ENCODE measurements around the gene SLC2A9. TPM values are rescaled to one million over a fixed set of nuclear protein-coding genes. Genes with fewer than 3 reads are reported as not detected.

Gene SLC2A9
- total RNA-seq: 10 to 100 TPM in 1 of 2 donors, 1 to 10 TPM in 1; 9.8 to 15.3 TPM

- Histone ChIP-seq H3K27ac (peak within 1 kb of the TSS; percentile 75 to 86), H3K27me3 (replicated peaks; ENCODE audit: insufficient read depth) (no peaks in the 10 kb centered on the region), H3K4me1 (replicated peaks) (peaks cover 7% of the 10 kb centered on the region), H3K9me3 (no peaks in the 10 kb centered on the region), H3K36me3 (no peaks in the 10 kb centered on the region), H3K4me3 (peak within 1 kb of the TSS; percentile 1 to 20)
- DNase-seq (ENCODE audit: low spot score): peak; percentile 78
- TF ChIP-seq POLR2AphosphoS5 (IDR thresholded peaks at IDR 0.05): peak; percentile 81
- TF ChIP-seq POLR2A (IDR thresholded peaks at IDR 0.05): no peak
- 54% methylated on average over 14 of the region's 17 CpGs for WGBS
- intact Hi-C loops (cut with DNase I): loop anchor here (2.0 kb wide), 1 partner anchor 42 kb away; no protein-coding TSS in a partner anchor
Measured at GRCh38 chr4:10020871-10021652, at the start of gene SLC2A9. TSS of gene SLC2A9 (minus strand) at chr4:10021497. CDS start at chr4:10021429, 68 bp downstream.

- H3K27ac ChIP-seq: no peak overlapping the region
- no peak for TF ChIP-seq CTCF (IDR thresholded peaks at IDR 0.05)
- no peak for TF ChIP-seq POLR2A (IDR thresholded peaks at IDR 0.05)
- no peak for TF ChIP-seq POLR2AphosphoS5 (IDR thresholded peaks at IDR 0.05)
- no peaks in the 10 kb centered on the region for H3K27me3 ChIP-seq (replicated peaks; ENCODE audit: insufficient read depth)
- H3K9me3 ChIP-seq: no peaks in the 10 kb centered on the region
- no peak for DNase-seq (ENCODE audit: low spot score)
- no peak overlapping the region for H3K4me3 ChIP-seq
- no peaks in the 10 kb centered on the region for H3K36me3 ChIP-seq
- intact Hi-C loops (cut with DNase I): no loop called here
- no peaks in the 10 kb centered on the region for H3K4me1 ChIP-seq (replicated peaks)
- WGBS: 79% methylated on average over 12 of the region's 12 CpGs
Measured at GRCh38 chr4:10069075-10069642, 47.9 kb upstream of the SLC2A9 start.

GRCh38 chr4:10066670-10067651, 45.7 kb upstream of the SLC2A9 start:
- no peaks in the 10 kb centered on the region for H3K27me3 ChIP-seq (replicated peaks; ENCODE audit: insufficient read depth)
- intact Hi-C loops (cut with DNase I): no loop called here
- TF ChIP-seq CTCF (IDR thresholded peaks at IDR 0.05) (no peak), POLR2AphosphoS5 (IDR thresholded peaks at IDR 0.05) (no peak), POLR2A (IDR thresholded peaks at IDR 0.05) (no peak)
- WGBS: 81% methylated on average over 15 of the region's 15 CpGs
- no peaks in the 10 kb centered on the region for H3K36me3 ChIP-seq
- no peak for DNase-seq (ENCODE audit: low spot score)
- no peak overlapping the region for H3K4me3 ChIP-seq
- no peak overlapping the region for H3K27ac ChIP-seq
- H3K9me3 ChIP-seq: no peaks in the 10 kb centered on the region
- no peaks in the 10 kb centered on the region for H3K4me1 ChIP-seq (replicated peaks)

- intact Hi-C loops (cut with DNase I): no loop called here
- DNase-seq (ENCODE audit: low spot score): no peak
- no peak overlapping the region for H3K4me3 ChIP-seq
Measured at GRCh38 chr4:10066206-10066605, 44.9 kb upstream of the SLC2A9 start.

More at GRCh38 chr4:10066206-10066605, 44.9 kb upstream of the SLC2A9 start:
- Histone ChIP-seq H3K9me3 (no peaks in the 10 kb centered on the region), H3K4me1 (replicated peaks) (no peaks in the 10 kb centered on the region), H3K27me3 (replicated peaks; ENCODE audit: insufficient read depth) (no peaks in the 10 kb centered on the region), H3K36me3 (no peaks in the 10 kb centered on the region), H3K27ac (no peak overlapping the region)
- no peak for TF ChIP-seq POLR2A (IDR thresholded peaks at IDR 0.05)
- TF ChIP-seq CTCF (IDR thresholded peaks at IDR 0.05): no peak
- no peak for TF ChIP-seq POLR2AphosphoS5 (IDR thresholded peaks at IDR 0.05)
- 87% methylated on average over 2 of the region's 2 CpGs for WGBS
